Natural killer cell treated with Interleukin-12 subunit alpha and Interleukin-12 subunit beta and Interleukin-15 and Interleukin-18, amount 100 ng/mL, for 72 hours (primary cell): ENCODE results near the gene KCNK15. TPM values are rescaled to one million over a fixed set of nuclear protein-coding genes. Genes with fewer than 3 reads are reported as not detected.

Experiments used
- ATAC-seq, 2 donors: fragments of 150-1000 bp; cut with Tn5 transposase in 1 of 2; sonication (Bioruptor Pico), chemical (Tn5 transposase) in 1 of 2; 2 replicates each; pipeline ENCODE4 v1.10.0; 2021
- DNase-seq: peaks from one replicate; pipeline ENCODE4 v3.0.0; 2022; ENCODE audit warnings: low spot score
- H3K27ac Mint-ChIP-seq, 2 donors: 1 replicate in 1 of 2; 2 replicates in 1 of 2; pipeline ENCODE4 v1.8.0; 2022; ENCODE audit warnings: mixed read lengths in 2 of 2, mild to moderate bottlenecking in 1 of 2, moderate library complexity in 1 of 2
- H3K27me3 Mint-ChIP-seq, 2 donors: 1 replicate in 1 of 2; 2 replicates in 1 of 2; pipeline ENCODE4 v1.8.0; 2022; ENCODE audit warnings: mixed read lengths in 2 of 2
- H3K36me3 Mint-ChIP-seq: one replicate; pipeline ENCODE4 v1.8.0; 2022; ENCODE audit warnings: mixed read lengths
- H3K4me1 Mint-ChIP-seq, 2 donors: 1 replicate in 1 of 2; 2 replicates in 1 of 2; pipeline ENCODE4 v1.8.0; 2022; ENCODE audit warnings: low read depth in 2 of 2, mixed read lengths in 2 of 2, mild to moderate bottlenecking in 1 of 2
- H3K4me3 Mint-ChIP-seq: one replicate; pipeline ENCODE4 v1.8.0; 2022; ENCODE audit warnings: mixed read lengths
- H3K9me3 Mint-ChIP-seq: 2 replicates; pipeline ENCODE4 v1.8.0; 2022; ENCODE audit warnings: mixed read lengths
- total RNA-seq, 2 donors: library from RNA; stranded (reverse); gene quantifications; one replicate each; pipeline ENCODE4 v1.2.3, GENCODE V29; 2022

The KCNK15 gene
- total RNA-seq, 2 donors from 2014 or later, result 0.28 to 0.50 TPM

DNA sequence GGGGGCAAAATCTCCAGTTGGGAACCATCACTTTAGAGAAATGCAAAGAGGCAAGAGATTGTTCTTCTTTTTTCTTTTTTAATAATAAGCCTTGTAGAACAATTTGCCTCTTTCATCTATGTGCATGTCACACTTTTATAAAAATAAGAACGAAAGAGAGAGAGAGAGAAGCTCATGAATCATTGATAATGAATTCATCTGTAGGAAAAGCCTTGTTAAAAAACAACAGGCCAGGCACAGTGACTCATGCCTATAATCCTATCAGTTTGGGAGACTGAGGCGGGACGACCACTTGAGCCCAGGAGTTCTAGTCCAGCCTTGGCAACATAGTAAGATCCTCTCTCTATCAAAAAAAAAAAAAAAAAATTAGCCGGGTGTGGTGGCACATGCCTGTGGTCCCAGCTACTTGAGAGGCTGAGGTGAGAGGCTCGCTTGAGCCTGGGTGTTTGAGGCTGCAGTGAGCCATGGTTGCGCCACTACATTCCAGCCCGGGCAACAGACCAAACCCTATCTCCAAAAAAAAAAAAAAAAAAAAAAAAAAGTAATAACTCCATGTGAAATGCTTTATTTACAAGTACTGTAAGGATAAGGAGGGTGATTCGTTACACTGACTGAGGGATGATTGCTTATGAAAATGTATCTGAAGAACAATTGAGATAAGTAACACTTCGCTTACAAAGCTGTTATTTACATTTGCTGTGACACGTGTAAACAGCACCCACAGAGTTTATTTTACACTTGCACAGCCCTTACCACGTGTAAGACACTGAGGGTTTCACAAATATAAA, 24.5 kb upstream of the KCNK15 start:
- H3K36me3 Mint-ChIP-seq, result no peaks in the 10 kb centered on the region
- ATAC-seq (no peak), DNase-seq (no peak)
- H3K4me3 Mint-ChIP-seq, result no peak overlapping the region
- peaks cover 5 to 15% of the 10 kb centered on the region in 2 donors for H3K4me1 Mint-ChIP-seq
- no peaks in the 10 kb centered on the region for H3K9me3 Mint-ChIP-seq
- H3K27me3 Mint-ChIP-seq, result peaks cover 0 to 9% of the 10 kb centered on the region in 2 donors
- no peak overlapping the region for H3K27ac Mint-ChIP-seq

DNA sequence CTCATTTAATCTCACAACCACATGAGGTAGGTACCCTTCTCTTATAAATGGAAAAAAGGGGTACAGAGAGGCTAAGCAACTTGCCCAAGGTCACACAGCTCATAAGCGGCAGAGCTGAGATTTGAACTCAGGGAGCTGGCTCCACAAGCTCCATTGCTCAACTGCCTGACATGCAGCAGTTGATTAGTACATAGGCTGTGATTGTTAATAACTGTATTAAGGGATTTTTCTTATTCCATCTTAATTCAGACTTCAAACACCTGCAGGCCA, 23.9 kb upstream of the KCNK15 start:
- Mint-ChIP-seq H3K36me3 (no peaks in the 10 kb centered on the region), H3K4me1 (peaks cover 5 to 15% of the 10 kb centered on the region in 2 donors), H3K9me3 (no peaks in the 10 kb centered on the region), H3K27me3 (peaks cover 0 to 9% of the 10 kb centered on the region in 2 donors), H3K4me3 (no peak overlapping the region), H3K27ac (no peak overlapping the region)
- DNase-seq (no peak), ATAC-seq (no peak)

DNA sequence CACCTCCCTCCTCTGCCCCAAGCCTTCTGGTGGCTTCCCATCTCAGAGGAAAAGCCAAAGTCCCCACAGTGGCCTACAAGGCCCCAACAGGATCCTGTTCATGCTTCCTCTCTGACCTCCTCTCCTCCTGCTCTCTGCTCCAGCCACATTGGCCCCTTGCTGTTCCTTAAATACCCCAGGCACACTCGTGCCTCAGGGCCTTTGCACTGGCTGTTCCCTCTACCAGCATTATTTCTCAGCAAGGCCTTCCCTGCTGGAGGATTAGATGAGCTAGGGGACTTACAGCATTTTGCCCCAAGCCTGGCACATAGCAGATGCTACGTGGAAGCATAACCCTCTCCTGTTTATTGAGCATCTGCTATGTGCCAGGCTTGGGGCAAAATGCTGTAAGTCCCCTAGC, 22.7 kb upstream of the KCNK15 start:
- no peak overlapping the region for H3K4me3 Mint-ChIP-seq
- H3K36me3 Mint-ChIP-seq, result no peaks in the 10 kb centered on the region
- no peaks in the 10 kb centered on the region for H3K9me3 Mint-ChIP-seq
- ATAC-seq (no peak), DNase-seq (no peak)
- peaks cover 0 to 9% of the 10 kb centered on the region in 2 donors for H3K27me3 Mint-ChIP-seq
- H3K27ac Mint-ChIP-seq, result peak overlapping the region in 1 of 2 donors; percentile 17
- H3K4me1 Mint-ChIP-seq, result peaks cover 5 to 15% of the 10 kb centered on the region in 2 donors

DNA sequence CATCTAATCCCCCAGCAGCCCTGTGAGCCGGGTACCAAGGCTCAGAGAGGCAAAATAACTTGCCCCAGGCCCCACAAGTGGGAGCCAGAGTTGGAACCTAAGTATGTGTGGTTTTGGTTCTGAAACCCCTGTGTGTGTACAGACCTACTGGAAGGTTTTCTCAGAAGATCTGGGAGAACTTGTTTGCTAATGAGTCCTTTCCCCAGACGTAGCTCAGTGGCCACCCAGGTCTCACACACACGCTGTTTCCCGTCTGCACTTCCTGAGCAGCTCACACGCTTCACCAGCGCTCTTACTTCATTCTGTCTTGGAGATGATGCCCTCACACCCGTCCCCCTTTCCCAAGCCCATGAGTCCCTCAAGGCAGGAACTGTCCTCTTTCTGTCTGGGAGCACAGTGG, 22.3 kb upstream of the KCNK15 start:
- H3K36me3 Mint-ChIP-seq, result no peaks in the 10 kb centered on the region
- H3K27ac Mint-ChIP-seq, result peak overlapping the region in 1 of 2 donors; percentile 43
- no peak overlapping the region for H3K4me3 Mint-ChIP-seq
- ATAC-seq, result no peak
- H3K9me3 Mint-ChIP-seq, result no peaks in the 10 kb centered on the region
- peaks cover 0 to 9% of the 10 kb centered on the region in 2 donors for H3K27me3 Mint-ChIP-seq
- DNase-seq, result no peak
- H3K4me1 Mint-ChIP-seq, result peaks cover 5 to 15% of the 10 kb centered on the region in 2 donors

DNA sequence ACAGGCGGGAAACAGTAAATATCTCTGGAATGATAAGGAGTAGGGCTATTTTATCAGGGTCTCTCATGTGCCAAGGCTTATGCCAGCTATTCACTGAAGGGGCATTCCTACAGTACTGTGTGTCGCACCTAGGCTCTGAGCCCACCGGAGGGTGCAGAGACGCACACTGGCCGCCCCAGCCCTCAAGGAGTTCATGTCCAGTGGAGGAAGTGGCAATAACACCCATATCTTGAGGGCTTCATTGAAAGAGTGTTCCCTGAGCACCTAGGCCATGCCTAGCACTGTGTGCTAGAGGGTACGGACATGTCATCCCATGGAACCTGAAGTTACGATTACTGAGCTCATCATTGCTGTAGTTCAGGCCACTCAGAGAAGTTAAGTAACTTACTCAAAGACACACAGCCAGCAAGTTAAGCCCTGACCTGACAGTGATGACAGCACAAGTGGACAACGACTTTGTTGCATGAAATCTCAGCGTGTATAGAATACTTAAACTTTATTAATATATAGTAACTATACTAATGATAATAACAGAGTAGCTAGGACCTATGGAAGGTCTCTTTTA, 21.8 kb upstream of the KCNK15 start:
- no peak overlapping the region for H3K4me3 Mint-ChIP-seq
- no peaks in the 10 kb centered on the region for H3K36me3 Mint-ChIP-seq
- H3K27ac Mint-ChIP-seq, result peak overlapping the region in 1 of 2 donors; percentile 43
- peaks cover 0 to 12% of the 10 kb centered on the region in 2 donors for H3K27me3 Mint-ChIP-seq
- no peaks in the 10 kb centered on the region for H3K9me3 Mint-ChIP-seq
- ATAC-seq, result no peak
- DNase-seq, result no peak
- H3K4me1 Mint-ChIP-seq, result peaks cover 5 to 15% of the 10 kb centered on the region in 2 donors

DNA sequence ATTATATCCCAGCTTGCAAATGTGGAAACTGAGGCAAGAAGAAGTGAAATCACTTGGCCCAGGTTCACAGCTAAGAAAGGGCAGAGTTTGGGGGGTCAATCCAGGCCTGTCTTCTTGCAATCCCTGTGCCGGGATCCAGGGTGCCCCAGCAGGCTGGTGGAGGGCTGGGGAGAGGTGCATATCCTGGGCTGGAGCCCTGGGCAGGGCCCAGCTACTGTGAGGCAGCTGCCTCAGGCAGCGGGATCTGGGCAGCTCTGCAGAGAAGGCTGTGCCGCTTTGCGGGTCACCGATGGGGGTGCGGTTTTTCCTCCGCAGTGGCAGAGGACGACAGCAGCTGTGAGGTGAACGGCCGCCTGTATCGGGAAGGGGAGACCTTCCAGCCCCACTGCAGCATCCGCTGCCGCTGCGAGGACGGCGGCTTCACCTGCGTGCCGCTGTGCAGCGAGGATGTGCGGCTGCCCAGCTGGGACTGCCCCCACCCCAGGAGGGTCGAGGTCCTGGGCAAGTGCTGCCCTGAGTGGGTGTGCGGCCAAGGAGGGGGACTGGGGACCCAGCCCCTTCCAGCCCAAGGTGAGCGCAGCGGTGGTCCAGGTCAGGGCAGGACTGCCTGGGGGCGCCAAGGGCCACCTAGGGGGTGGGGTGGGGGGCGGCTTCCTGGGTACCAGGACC, 21.1 kb upstream of the KCNK15 start:
- no peak for DNase-seq
- no peaks in the 10 kb centered on the region for H3K9me3 Mint-ChIP-seq
- no peaks in the 10 kb centered on the region for H3K36me3 Mint-ChIP-seq
- peaks cover 0 to 13% of the 10 kb centered on the region in 2 donors for H3K27me3 Mint-ChIP-seq
- H3K27ac Mint-ChIP-seq, result no peak overlapping the region
- H3K4me1 Mint-ChIP-seq, result peaks cover 5 to 15% of the 10 kb centered on the region in 2 donors
- no peak overlapping the region for H3K4me3 Mint-ChIP-seq
- ATAC-seq, result peak in 1 of 2 donors; percentile 6

DNA sequence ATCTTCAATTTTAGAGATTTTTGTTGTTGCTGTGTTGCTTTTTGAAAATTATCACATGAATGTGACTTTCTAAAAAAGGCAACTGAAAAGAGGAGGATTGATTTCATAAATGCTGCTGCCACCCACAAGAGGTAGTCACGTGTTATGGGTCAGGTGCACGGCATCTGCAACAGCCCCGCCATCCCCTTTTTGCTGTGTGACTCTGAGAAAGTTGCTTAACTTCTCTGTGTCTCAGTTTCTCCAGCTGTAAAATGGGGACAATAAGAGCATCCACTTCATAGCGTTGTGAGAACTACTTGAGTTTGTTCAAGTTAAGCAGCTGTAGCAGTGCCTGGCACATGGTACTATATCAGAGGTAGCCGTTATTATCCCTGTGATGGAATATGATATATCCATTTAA, 19.8 kb upstream of the KCNK15 start:
- H3K9me3 Mint-ChIP-seq, result no peaks in the 10 kb centered on the region
- ATAC-seq, result no peak
- H3K27me3 Mint-ChIP-seq, result peaks cover 0 to 9% of the 10 kb centered on the region in 2 donors

DNA sequence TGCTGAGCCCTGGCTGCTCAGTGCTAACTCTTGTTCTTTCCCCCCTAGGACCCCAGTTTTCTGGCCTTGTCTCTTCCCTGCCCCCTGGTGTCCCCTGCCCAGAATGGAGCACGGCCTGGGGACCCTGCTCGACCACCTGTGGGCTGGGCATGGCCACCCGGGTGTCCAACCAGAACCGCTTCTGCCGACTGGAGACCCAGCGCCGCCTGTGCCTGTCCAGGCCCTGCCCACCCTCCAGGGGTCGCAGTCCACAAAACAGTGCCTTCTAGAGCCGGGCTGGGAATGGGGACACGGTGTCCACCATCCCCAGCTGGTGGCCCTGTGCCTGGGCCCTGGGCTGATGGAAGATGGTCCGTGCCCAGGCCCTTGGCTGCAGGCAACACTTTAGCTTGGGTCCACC, 18.6 kb upstream of the KCNK15 start:
- DNase-seq (no peak), ATAC-seq (peak in 1 of 2 donors; percentile 26)
- H3K27ac Mint-ChIP-seq, result no peak overlapping the region
- H3K27me3 Mint-ChIP-seq, result peaks cover 0 to 9% of the 10 kb centered on the region in 2 donors
- H3K4me1 Mint-ChIP-seq, result peaks cover 5 to 8% of the 10 kb centered on the region in 2 donors
- H3K4me3 Mint-ChIP-seq, result no peak overlapping the region
- H3K9me3 Mint-ChIP-seq, result no peaks in the 10 kb centered on the region
- no peaks in the 10 kb centered on the region for H3K36me3 Mint-ChIP-seq

More for the DNA sequence above, 19.8 kb upstream of the KCNK15 start:
- H3K27ac Mint-ChIP-seq, result no peak overlapping the region
- H3K4me3 Mint-ChIP-seq, result no peak overlapping the region
- DNase-seq, result no peak
- H3K36me3 Mint-ChIP-seq, result no peaks in the 10 kb centered on the region
- peaks cover 5 to 12% of the 10 kb centered on the region in 2 donors for H3K4me1 Mint-ChIP-seq

DNA sequence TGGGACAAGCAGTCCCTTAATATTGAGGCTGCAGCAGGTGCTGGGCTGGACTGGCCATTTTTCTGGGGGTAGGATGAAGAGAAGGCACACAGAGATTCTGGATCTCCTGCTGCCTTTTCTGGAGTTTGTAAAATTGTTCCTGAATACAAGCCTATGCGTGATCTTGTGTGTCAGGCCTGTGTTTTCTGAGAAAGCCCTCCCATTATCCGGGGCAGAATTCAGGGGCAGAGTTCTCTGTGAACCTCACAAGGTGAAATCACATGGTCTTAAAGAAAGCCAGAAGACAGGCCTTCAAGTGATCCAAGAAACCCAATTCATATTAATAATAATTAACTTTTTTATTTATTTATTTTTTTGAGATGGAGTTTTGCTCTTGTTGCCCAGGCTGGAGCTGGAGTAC, 18.0 kb upstream of the KCNK15 start:
- Mint-ChIP-seq H3K9me3 (no peaks in the 10 kb centered on the region), H3K27me3 (peaks cover 0 to 8% of the 10 kb centered on the region in 2 donors), H3K4me3 (no peak overlapping the region), H3K36me3 (no peaks in the 10 kb centered on the region), H3K27ac (no peak overlapping the region), H3K4me1 (peaks cover 4 to 7% of the 10 kb centered on the region in 2 donors)
- DNase-seq (no peak), ATAC-seq (no peak)

DNA sequence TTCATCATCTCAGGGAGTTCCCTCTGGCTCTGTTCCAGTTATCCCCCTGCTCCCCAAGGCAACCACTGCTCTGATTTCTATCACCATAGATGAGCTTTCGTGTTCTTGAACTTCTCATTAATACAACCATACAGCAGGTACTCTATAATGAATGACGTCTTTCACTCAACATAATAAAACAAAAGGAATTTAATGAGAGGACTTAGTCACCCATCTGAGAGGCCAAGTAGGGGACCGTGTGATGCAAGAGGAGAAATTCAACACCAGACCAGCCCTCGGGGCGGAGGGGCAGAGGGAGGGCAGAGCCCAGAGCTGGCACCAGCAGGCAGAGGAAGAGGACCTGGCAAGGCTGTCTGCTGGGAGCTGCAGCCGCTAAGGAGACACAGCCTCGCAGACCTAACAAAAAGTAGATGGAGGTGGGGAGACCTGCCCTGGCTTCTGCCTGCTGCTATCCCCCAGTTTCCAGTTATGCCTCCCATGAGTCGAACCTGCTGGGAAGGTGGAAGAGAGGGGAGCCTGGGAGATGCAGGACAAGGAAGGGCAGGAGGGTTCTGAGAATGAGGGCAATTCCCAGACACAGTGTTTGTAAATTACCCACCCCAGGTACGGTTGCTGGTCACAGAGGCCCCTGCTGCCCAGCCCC, 16.7 kb upstream of the KCNK15 start:
- Mint-ChIP-seq H3K4me1 (peaks cover 0 to 5% of the 10 kb centered on the region in 2 donors), H3K4me3 (no peak overlapping the region), H3K36me3 (no peaks in the 10 kb centered on the region), H3K27ac (no peak overlapping the region), H3K9me3 (no peaks in the 10 kb centered on the region), H3K27me3 (peaks cover 0 to 4% of the 10 kb centered on the region in 2 donors)
- DNase-seq (no peak), ATAC-seq (no peak)

DNA sequence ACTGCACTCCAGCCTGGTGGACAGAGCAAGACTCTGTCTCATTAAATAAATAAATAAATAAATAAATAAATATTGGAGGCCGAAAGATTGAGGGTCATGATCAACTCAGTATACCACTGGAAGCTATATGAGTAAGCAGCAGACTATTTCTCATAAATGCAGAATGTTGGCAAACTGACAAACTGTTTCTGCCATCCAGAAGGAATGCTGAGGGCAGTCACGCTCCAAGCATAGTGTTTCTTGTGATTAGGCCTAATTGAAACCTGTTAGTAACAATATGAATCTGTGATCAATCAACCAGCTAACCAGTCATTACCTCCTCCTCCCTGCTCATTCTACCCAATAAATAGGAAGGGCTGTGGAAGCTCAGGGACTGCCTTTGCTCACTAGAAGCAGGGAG, 15.2 kb upstream of the KCNK15 start:
- Mint-ChIP-seq H3K4me3 (no peak overlapping the region), H3K4me1 (peaks cover 0 to 5% of the 10 kb centered on the region in 2 donors), H3K36me3 (no peaks in the 10 kb centered on the region), H3K27ac (no peak overlapping the region), H3K9me3 (no peaks in the 10 kb centered on the region), H3K27me3 (peaks cover 0 to 6% of the 10 kb centered on the region in 2 donors)
- no peak for ATAC-seq
- no peak for DNase-seq

DNA sequence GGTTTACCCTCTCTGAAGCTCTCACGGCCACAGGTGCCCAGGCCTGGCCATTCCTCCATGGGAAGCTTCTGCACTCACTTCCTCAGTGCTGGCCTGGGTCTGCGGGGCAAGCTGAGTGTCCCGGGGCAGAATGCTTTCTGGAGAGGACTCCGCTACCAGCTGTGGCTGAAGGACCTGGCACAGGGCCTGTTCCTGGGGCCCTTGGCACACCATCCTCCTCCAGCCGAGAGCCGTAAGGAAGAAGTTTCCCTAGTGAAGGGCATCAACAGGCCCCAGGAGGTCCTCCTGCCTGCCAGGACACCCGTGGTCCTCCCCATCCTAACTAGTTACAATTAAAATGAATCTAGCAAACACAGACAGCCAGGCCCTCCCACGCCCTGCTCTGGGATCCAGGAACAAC, 14.0 kb upstream of the KCNK15 start:
- ATAC-seq (no peak), DNase-seq (no peak)
- Mint-ChIP-seq H3K4me1 (peaks cover 8 to 13% of the 10 kb centered on the region in 2 donors), H3K36me3 (no peaks in the 10 kb centered on the region), H3K27ac (peak overlapping the region in 1 of 2 donors; percentile 48), H3K27me3 (peaks cover 0 to 6% of the 10 kb centered on the region in 2 donors), H3K9me3 (peaks cover 4% of the 10 kb centered on the region), H3K4me3 (no peak overlapping the region)

DNA sequence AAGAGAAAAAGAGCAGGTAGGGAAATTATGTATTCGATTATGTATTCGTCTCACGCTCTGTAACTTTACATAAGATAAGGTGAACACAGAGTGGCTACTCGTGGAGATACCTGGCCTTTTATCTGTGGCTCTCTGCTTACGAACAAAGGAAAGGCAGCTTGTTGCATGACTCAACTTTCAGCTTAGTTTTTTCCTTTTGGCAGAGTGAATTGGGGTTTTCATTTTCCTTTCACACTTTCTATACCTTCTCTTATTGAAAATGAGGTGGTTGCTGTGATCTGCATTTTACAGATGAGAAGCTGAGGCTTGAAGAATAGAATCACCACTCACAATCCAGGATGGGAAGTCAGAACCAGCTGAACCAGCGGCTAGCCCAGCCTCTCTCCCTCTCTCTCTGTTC, 13.3 kb upstream of the KCNK15 start:
- ATAC-seq, result no peak

More for the DNA sequence above, 13.3 kb upstream of the KCNK15 start:
- H3K27ac Mint-ChIP-seq, result peak overlapping the region in 1 of 2 donors; percentile 48
- H3K4me1 Mint-ChIP-seq, result peaks cover 10 to 16% of the 10 kb centered on the region in 2 donors
- no peak for DNase-seq
- no peak overlapping the region for H3K4me3 Mint-ChIP-seq
- peaks cover 4% of the 10 kb centered on the region for H3K9me3 Mint-ChIP-seq
- peaks cover 0 to 6% of the 10 kb centered on the region in 2 donors for H3K27me3 Mint-ChIP-seq
- no peaks in the 10 kb centered on the region for H3K36me3 Mint-ChIP-seq
